Measurements from ENCODE around the gene CACNA2D3.

CACNA2D3 gene

DNA sequence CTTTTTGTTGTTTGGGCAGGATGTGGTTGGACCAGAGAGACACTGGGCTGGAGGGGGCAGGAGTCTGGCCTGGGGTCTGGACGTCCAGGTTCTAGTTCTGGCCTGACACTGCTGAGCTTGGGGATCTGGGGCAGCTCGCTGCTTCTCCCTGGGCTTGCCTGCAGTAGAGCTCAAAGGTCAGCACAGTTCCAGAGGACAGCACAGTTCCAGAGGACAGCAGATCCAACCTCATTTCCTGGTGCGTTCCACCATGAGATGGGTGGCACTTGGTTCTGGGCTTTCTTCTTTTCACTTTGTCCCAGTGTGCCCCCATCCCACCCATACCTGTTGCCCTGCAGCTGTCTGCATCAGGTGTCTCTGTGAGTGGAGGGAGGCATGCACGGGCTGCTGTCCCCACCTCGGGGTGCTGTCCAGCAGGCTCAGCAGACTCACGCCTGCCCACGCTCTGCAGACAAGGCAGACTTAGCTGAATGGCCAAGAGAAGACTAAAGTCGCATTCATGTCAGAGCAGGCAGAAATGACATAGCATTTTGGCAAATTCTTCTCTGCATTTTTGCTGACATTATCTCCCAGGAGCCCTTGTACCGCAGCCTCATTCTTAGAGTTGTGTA lies 16.7 kb downstream of the CACNA2D3 start:
- no peak overlapping the region for H2AK5ac ChIP-seq (ENCODE audit: low read depth, low read length)
- H3K4me1 ChIP-seq (ENCODE audit: control insufficient read depth in 2 of 2, insufficient read depth in 1 of 2, low read depth in 1 of 2, low read length in 2 of 2): no peaks in the 10 kb centered on the region
- H2BK5ac ChIP-seq (ENCODE audit: low read length): no peak overlapping the region
- H3K18ac ChIP-seq (ENCODE audit: low read length): no peak overlapping the region
- DNase-seq (ENCODE audit: low spot score): no peak
- H3K14ac ChIP-seq (ENCODE audit: low read length): peak overlapping the region; percentile 79
- no peak overlapping the region for H3K9ac ChIP-seq (ENCODE audit: low read depth, low read length, poor library complexity)
- no peak overlapping the region for H2BK120ac ChIP-seq (ENCODE audit: low read depth, low read length)
- H3K9me3 ChIP-seq (replicated peaks in 1 of 2; ENCODE audit: control insufficient read depth in 2 of 2, insufficient read depth in 1 of 2, low read depth in 1 of 2, low read length in 2 of 2): no peaks in the 10 kb centered on the region
- H3K4ac ChIP-seq (ENCODE audit: low read length): no peak overlapping the region
- H3K23ac ChIP-seq (ENCODE audit: low read depth, low read length, poor library complexity): no peak overlapping the region
- no peak overlapping the region for H3K27ac ChIP-seq (replicated peaks; ENCODE audit: low read length)
- H3K4me2 ChIP-seq (ENCODE audit: insufficient read depth, low read length, poor library complexity, severe bottlenecking): no peak overlapping the region
- no peak overlapping the region for H2BK12ac ChIP-seq (ENCODE audit: low read length)
- H3K4me3 ChIP-seq (ENCODE audit: low read length in 2 of 2): no peak overlapping the region
- no peak overlapping the region for H2AFZ ChIP-seq (ENCODE audit: low read length)
- H3K79me1 ChIP-seq (ENCODE audit: low read depth, low read length): no peaks in the 10 kb centered on the region
- no peaks in the 10 kb centered on the region for H3K36me3 ChIP-seq (replicated peaks in 1 of 2; ENCODE audit: control insufficient read depth in 2 of 2, insufficient read depth in 2 of 2, low read length in 2 of 2)
- H3K27me3 ChIP-seq (ENCODE audit: control insufficient read depth in 3 of 3, insufficient read depth in 3 of 3, low read depth in 1 of 3, low read length in 3 of 3): peaks cover 0 to 7% (median 0%) of the 10 kb centered on the region in 3 experiments
- H4K91ac ChIP-seq (ENCODE audit: low read depth, low read length, poor library complexity): no peak overlapping the region
- no peak overlapping the region for H4K8ac ChIP-seq (ENCODE audit: low read depth, low read length)
- H2BK15ac ChIP-seq (ENCODE audit: low read length): no peak overlapping the region
- no CpG with 5 or more reads among the region's 9 CpGs for WGBS, 2 donors (ENCODE audit: extremely low coverage in 2 of 2, insufficient read length in 2 of 2, insufficient replicate concordance in 1 of 2)

DNA sequence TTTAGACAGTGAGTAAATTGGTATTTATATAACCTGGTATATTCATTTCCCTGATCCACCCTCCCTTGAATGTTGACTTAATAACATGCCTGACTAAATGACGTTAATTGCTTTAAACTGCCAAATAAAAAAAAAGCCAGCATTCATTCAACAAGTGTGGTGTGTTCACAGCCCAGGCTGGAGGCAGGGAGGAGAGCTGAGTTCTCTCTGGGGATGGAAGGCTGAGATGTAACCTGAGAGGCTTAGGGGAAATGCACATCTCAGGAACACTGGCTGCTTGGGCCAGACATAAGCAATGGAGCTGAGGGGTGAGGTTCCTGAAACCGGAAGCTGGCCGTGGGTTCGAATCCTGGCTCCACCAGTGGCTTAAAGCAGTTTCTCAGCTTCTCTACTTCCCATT lies 17.3 kb downstream of the CACNA2D3 start:
- Histone ChIP-seq H3K9me3 (replicated peaks in 1 of 2; ENCODE audit: control insufficient read depth in 2 of 2, insufficient read depth in 1 of 2, low read depth in 1 of 2, low read length in 2 of 2) (no peaks in the 10 kb centered on the region), H2BK12ac (ENCODE audit: low read length) (no peak overlapping the region), H4K8ac (ENCODE audit: low read depth, low read length) (no peak overlapping the region), H2AFZ (ENCODE audit: low read length) (no peak overlapping the region), H3K4ac (ENCODE audit: low read length) (no peak overlapping the region), H3K9ac (ENCODE audit: low read depth, low read length, poor library complexity) (no peak overlapping the region), H3K14ac (ENCODE audit: low read length) (no peak overlapping the region), H2AK5ac (ENCODE audit: low read depth, low read length) (no peak overlapping the region), H2BK5ac (ENCODE audit: low read length) (no peak overlapping the region), H2BK15ac (ENCODE audit: low read length) (no peak overlapping the region), H3K18ac (ENCODE audit: low read length) (no peak overlapping the region), H3K4me2 (ENCODE audit: insufficient read depth, low read length, poor library complexity, severe bottlenecking) (no peak overlapping the region), H3K27me3 (ENCODE audit: control insufficient read depth in 3 of 3, insufficient read depth in 3 of 3, low read depth in 1 of 3, low read length in 3 of 3) (peaks cover 0 to 7% (median 0%) of the 10 kb centered on the region in 3 experiments), H3K36me3 (replicated peaks in 1 of 2; ENCODE audit: control insufficient read depth in 2 of 2, insufficient read depth in 2 of 2, low read length in 2 of 2) (no peaks in the 10 kb centered on the region), H3K4me3 (ENCODE audit: low read length in 2 of 2) (no peak overlapping the region), H2BK120ac (ENCODE audit: low read depth, low read length) (no peak overlapping the region), H4K91ac (ENCODE audit: low read depth, low read length, poor library complexity) (no peak overlapping the region), H3K23ac (ENCODE audit: low read depth, low read length, poor library complexity) (no peak overlapping the region), H3K4me1 (ENCODE audit: control insufficient read depth in 2 of 2, insufficient read depth in 1 of 2, low read depth in 1 of 2, low read length in 2 of 2) (no peaks in the 10 kb centered on the region), H3K27ac (replicated peaks; ENCODE audit: low read length) (no peak overlapping the region), H3K79me1 (ENCODE audit: low read depth, low read length) (no peaks in the 10 kb centered on the region)
- WGBS, 2 donors (ENCODE audit: extremely low coverage in 2 of 2, insufficient read length in 2 of 2, insufficient replicate concordance in 1 of 2): no CpG with 5 or more reads among the region's 4 CpGs
- no peak for DNase-seq (ENCODE audit: low spot score)

DNA sequence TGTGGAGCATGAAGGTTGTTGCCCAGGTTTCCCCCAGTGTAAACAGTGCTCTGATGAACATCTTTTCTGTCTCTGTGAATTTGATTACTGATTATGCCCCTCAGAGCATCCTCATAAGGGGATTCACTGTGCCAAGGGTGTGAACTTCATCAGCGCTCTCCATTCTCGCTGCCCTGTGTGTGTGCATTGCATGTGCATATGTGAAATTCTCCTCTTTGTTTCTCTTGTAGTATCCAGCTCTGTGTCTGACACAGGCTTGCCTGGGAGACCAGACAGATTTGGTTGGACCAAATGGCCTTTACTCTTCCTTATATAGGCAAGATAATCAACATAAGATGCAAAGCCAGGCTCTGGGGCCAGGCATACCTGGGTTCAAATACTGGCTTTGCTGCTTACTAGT lies 21.9 kb downstream of the CACNA2D3 start:
- H3K4me3 ChIP-seq (ENCODE audit: low read length in 2 of 2): no peak overlapping the region

DNA sequence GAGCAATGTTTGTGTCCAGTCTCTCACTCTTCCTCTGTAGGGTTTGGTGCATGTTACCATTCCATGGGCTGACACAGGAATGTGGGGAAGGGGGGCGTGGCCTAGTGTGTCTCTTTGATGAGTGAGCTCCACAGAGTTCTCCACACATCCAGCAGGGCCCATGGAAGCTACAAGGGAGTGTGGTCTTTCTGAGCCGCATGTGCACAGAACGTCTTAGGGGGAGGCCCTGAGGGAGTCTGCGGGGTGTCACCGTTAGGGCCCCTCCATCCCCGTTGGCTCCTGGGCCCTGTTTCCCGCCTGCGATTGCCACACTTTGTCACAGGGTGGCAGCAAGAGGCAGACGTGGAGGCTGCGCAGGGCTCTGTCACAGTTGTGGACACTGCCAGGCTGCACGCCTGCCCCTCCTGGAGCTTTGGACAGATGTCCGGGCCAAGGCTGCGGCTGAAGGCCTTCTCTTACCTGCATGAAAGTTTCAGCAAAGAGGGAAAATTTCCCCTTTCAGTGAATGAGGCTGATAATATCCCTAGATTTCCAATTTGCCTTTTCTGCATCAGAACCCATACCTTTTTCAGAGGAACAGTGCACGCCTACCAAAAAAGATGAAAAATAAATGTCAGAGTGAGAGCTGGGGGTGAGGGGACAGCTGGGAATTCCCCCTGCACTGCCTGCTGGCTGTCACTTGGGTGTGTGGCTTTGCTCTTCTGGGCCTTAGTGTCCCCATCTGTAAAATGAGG lies 24.3 kb downstream of the CACNA2D3 start:
- no peak overlapping the region for H3K14ac ChIP-seq (ENCODE audit: low read length)
- no peaks in the 10 kb centered on the region for H3K9me3 ChIP-seq (replicated peaks in 1 of 2; ENCODE audit: control insufficient read depth in 2 of 2, insufficient read depth in 1 of 2, low read depth in 1 of 2, low read length in 2 of 2)
- H2AFZ ChIP-seq (ENCODE audit: low read length): no peak overlapping the region
- no peak overlapping the region for H2BK5ac ChIP-seq (ENCODE audit: low read length)
- no peak for DNase-seq (ENCODE audit: low spot score)
- H3K18ac ChIP-seq (ENCODE audit: low read length): no peak overlapping the region
- WGBS, 2 donors (ENCODE audit: extremely low coverage in 2 of 2, insufficient read length in 2 of 2, insufficient replicate concordance in 1 of 2): no CpG with 5 or more reads among the region's 14 CpGs
- no peak overlapping the region for H3K4ac ChIP-seq (ENCODE audit: low read length)
- H2AK5ac ChIP-seq (ENCODE audit: low read depth, low read length): no peak overlapping the region
- no peak overlapping the region for H4K8ac ChIP-seq (ENCODE audit: low read depth, low read length)
- H3K4me2 ChIP-seq (ENCODE audit: insufficient read depth, low read length, poor library complexity, severe bottlenecking): no peak overlapping the region
- H3K27ac ChIP-seq (replicated peaks; ENCODE audit: low read length): no peak overlapping the region
- no peak overlapping the region for H2BK12ac ChIP-seq (ENCODE audit: low read length)
- no peak overlapping the region for H2BK120ac ChIP-seq (ENCODE audit: low read depth, low read length)
- peaks cover 0 to 11% (median 0%) of the 10 kb centered on the region in 3 experiments for H3K27me3 ChIP-seq (ENCODE audit: control insufficient read depth in 3 of 3, insufficient read depth in 3 of 3, low read depth in 1 of 3, low read length in 3 of 3)
- no peaks in the 10 kb centered on the region for H3K79me1 ChIP-seq (ENCODE audit: low read depth, low read length)
- no peaks in the 10 kb centered on the region for H3K36me3 ChIP-seq (replicated peaks in 1 of 2; ENCODE audit: control insufficient read depth in 2 of 2, insufficient read depth in 2 of 2, low read length in 2 of 2)
- peaks cover 0 to 3% of the 10 kb centered on the region in 2 donors for H3K4me1 ChIP-seq (ENCODE audit: control insufficient read depth in 2 of 2, insufficient read depth in 1 of 2, low read depth in 1 of 2, low read length in 2 of 2)
- no peak overlapping the region for H3K23ac ChIP-seq (ENCODE audit: low read depth, low read length, poor library complexity)
- H4K91ac ChIP-seq (ENCODE audit: low read depth, low read length, poor library complexity): no peak overlapping the region
- H2BK15ac ChIP-seq (ENCODE audit: low read length): no peak overlapping the region
- H3K4me3 ChIP-seq (ENCODE audit: low read length in 2 of 2): no peak overlapping the region
- no peak overlapping the region for H3K9ac ChIP-seq (ENCODE audit: low read depth, low read length, poor library complexity)

More for the DNA sequence above, 21.9 kb downstream of the CACNA2D3 start:
- no peak overlapping the region for H3K27ac ChIP-seq (replicated peaks; ENCODE audit: low read length)
- no peak for DNase-seq (ENCODE audit: low spot score)
- no peak overlapping the region for H4K8ac ChIP-seq (ENCODE audit: low read depth, low read length)
- peaks cover 0 to 3% of the 10 kb centered on the region in 2 donors for H3K4me1 ChIP-seq (ENCODE audit: control insufficient read depth in 2 of 2, insufficient read depth in 1 of 2, low read depth in 1 of 2, low read length in 2 of 2)
- H3K36me3 ChIP-seq (replicated peaks in 1 of 2; ENCODE audit: control insufficient read depth in 2 of 2, insufficient read depth in 2 of 2, low read length in 2 of 2): no peaks in the 10 kb centered on the region
- H3K4ac ChIP-seq (ENCODE audit: low read length): no peak overlapping the region
- no peak overlapping the region for H3K9ac ChIP-seq (ENCODE audit: low read depth, low read length, poor library complexity)
- H2BK5ac ChIP-seq (ENCODE audit: low read length): no peak overlapping the region
- H2BK12ac ChIP-seq (ENCODE audit: low read length): no peak overlapping the region
- H2BK120ac ChIP-seq (ENCODE audit: low read depth, low read length): no peak overlapping the region
- H3K9me3 ChIP-seq (replicated peaks in 1 of 2; ENCODE audit: control insufficient read depth in 2 of 2, insufficient read depth in 1 of 2, low read depth in 1 of 2, low read length in 2 of 2): no peaks in the 10 kb centered on the region
- H4K91ac ChIP-seq (ENCODE audit: low read depth, low read length, poor library complexity): no peak overlapping the region
- H3K27me3 ChIP-seq (ENCODE audit: control insufficient read depth in 3 of 3, insufficient read depth in 3 of 3, low read depth in 1 of 3, low read length in 3 of 3): peaks cover 0 to 11% (median 0%) of the 10 kb centered on the region in 3 experiments
- H3K23ac ChIP-seq (ENCODE audit: low read depth, low read length, poor library complexity): no peak overlapping the region
- no peak overlapping the region for H3K18ac ChIP-seq (ENCODE audit: low read length)
- H2AFZ ChIP-seq (ENCODE audit: low read length): no peak overlapping the region
- WGBS, 2 donors (ENCODE audit: extremely low coverage in 2 of 2, insufficient read length in 2 of 2, insufficient replicate concordance in 1 of 2): no CpG with 5 or more reads among the region's 2 CpGs
- no peak overlapping the region for H3K4me2 ChIP-seq (ENCODE audit: insufficient read depth, low read length, poor library complexity, severe bottlenecking)
- H3K14ac ChIP-seq (ENCODE audit: low read length): no peak overlapping the region
- H3K79me1 ChIP-seq (ENCODE audit: low read depth, low read length): no peaks in the 10 kb centered on the region
- no peak overlapping the region for H2AK5ac ChIP-seq (ENCODE audit: low read depth, low read length)
- H2BK15ac ChIP-seq (ENCODE audit: low read length): no peak overlapping the region

Data from neuronal stem cell (in vitro differentiated cells).